ENCODE measurements around the gene TTC4. TPM values are rescaled to one million over a fixed set of nuclear protein-coding genes. Genes with fewer than 3 reads are reported as not detected.
A peak's percentile ranks its signal among the peaks of the same experiment; 100 is the strongest.

TTC4 gene
- total RNA-seq, 2 donors from 2014 or later, result 32.7 to 38.7 TPM

DNA sequence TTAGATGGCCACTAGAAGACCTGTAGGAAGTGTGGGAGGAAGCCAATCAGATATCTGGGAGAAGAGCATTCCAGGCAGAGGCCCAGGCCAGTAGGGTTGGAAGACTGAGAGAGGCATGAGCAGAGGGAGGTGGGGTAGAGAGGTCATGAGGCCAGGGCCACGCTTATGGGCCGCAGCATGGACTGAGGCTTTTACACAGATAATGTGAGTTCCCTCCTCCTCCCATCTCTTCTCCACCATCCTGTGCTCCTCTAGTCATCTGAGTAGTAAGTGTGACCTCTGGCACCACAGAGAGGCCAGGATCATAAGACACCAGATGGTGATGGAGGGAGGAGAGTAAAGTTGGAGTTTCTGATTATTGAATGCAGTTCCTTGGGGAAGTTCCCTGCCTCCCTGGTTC, 68.4 kb downstream of the TTC4 start:
- Mint-ChIP-seq H3K36me3 (ENCODE audit: insufficient read depth in 2 of 2) (peaks cover 0 to 2% of the 10 kb centered on the region in 2 donors), H3K4me1 (ENCODE audit: low read depth) (no peaks in the 10 kb centered on the region), H3K9me3 (no peaks in the 10 kb centered on the region), H3K27me3 (ENCODE audit: low read depth) (no peaks in the 10 kb centered on the region), H3K27ac (no peak overlapping the region), H3K4me3 (no peak overlapping the region)
- no peak for ATAC-seq (replicated peaks in 1 of 2)
- no peak for DNase-seq

DNA sequence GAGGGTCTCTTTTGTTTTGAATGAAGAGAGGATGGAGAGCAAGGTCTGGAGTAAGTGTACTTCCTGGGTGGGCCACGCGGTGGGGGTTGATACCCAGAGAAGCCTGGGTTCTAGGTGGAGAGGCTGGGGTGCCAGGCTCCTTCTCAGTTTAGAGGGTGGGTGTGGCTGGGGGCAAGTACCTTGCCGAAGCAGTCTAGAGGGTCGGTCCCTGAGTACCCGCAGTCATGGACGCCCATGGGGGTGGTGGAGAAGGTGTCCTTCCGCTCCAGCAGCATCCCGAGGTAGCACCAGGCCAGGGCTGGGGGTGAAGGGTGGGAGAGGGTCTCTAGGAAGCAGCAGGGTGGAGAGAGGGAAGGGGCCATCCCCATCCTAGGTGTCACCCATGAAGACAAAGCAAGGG, 71.1 kb downstream of the TTC4 start:
- no peaks in the 10 kb centered on the region for H3K27me3 Mint-ChIP-seq (ENCODE audit: low read depth)
- ATAC-seq (replicated peaks in 1 of 2), result no peak
- H3K36me3 Mint-ChIP-seq (ENCODE audit: insufficient read depth in 2 of 2), result peaks cover 0 to under 1% of the 10 kb centered on the region in 2 donors
- H3K27ac Mint-ChIP-seq, result no peak overlapping the region
- peaks cover 0 to 1% of the 10 kb centered on the region in 2 donors for H3K9me3 Mint-ChIP-seq
- H3K4me3 Mint-ChIP-seq, result no peak overlapping the region
- no peak for DNase-seq
- H3K4me1 Mint-ChIP-seq (ENCODE audit: low read depth), result no peaks in the 10 kb centered on the region

DNA sequence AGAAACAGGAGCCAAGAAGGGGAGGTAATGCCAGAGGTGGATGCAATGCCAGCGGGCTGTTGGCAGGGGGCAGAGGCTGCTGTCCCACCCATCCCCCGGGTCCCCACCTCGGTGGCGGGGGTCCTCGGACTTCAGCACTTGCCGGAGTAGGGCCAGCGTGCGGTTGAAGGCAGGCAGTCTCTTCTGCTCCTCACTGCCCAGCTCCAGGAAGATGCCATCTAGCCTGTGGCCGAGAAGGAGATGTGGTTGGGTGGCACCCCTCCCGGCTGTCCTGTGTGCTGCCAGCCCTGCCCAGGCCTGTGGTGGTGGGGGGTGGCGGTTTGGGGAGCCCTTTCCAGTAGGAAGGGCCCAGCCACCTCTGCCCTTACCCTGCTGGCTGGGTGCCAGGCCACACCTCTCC, 71.9 kb downstream of the TTC4 start:
- DNase-seq, result no peak
- no peak overlapping the region for H3K4me3 Mint-ChIP-seq
- H3K27me3 Mint-ChIP-seq (ENCODE audit: low read depth), result no peaks in the 10 kb centered on the region
- H3K36me3 Mint-ChIP-seq (ENCODE audit: insufficient read depth in 2 of 2), result no peaks in the 10 kb centered on the region
- H3K27ac Mint-ChIP-seq, result no peak overlapping the region
- H3K4me1 Mint-ChIP-seq (ENCODE audit: low read depth), result no peaks in the 10 kb centered on the region
- H3K9me3 Mint-ChIP-seq, result peaks cover 0 to 2% of the 10 kb centered on the region in 2 donors
- no peak for ATAC-seq (replicated peaks in 1 of 2)

DNA sequence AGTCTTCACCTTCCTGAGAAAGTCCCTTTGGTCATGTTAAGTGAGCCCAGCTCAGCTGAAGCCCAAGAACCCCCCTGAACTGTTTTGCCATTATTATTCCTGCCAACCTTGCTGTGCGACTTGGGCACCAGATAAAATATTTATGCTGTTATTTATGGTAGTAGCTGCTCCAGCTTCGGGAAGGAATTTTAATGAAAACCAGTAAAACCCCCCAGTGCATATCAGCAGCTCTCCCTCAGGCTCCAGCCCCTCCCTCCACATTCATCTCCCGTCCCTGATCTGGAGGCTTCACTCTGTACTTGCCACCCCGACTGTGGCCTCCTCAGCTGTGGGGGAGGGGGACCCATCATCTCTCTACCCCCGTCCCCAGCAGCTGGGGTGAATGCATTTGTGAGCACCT, 72.8 kb downstream of the TTC4 start:
- H3K27me3 Mint-ChIP-seq (ENCODE audit: low read depth), result no peaks in the 10 kb centered on the region
- DNase-seq (no peak), ATAC-seq (replicated peaks in 1 of 2) (no peak)
- H3K9me3 Mint-ChIP-seq, result peaks cover 0 to 2% of the 10 kb centered on the region in 2 donors
- H3K27ac Mint-ChIP-seq, result no peak overlapping the region
- H3K4me1 Mint-ChIP-seq (ENCODE audit: low read depth), result no peaks in the 10 kb centered on the region
- no peak overlapping the region for H3K4me3 Mint-ChIP-seq
- no peaks in the 10 kb centered on the region for H3K36me3 Mint-ChIP-seq (ENCODE audit: insufficient read depth in 2 of 2)

DNA sequence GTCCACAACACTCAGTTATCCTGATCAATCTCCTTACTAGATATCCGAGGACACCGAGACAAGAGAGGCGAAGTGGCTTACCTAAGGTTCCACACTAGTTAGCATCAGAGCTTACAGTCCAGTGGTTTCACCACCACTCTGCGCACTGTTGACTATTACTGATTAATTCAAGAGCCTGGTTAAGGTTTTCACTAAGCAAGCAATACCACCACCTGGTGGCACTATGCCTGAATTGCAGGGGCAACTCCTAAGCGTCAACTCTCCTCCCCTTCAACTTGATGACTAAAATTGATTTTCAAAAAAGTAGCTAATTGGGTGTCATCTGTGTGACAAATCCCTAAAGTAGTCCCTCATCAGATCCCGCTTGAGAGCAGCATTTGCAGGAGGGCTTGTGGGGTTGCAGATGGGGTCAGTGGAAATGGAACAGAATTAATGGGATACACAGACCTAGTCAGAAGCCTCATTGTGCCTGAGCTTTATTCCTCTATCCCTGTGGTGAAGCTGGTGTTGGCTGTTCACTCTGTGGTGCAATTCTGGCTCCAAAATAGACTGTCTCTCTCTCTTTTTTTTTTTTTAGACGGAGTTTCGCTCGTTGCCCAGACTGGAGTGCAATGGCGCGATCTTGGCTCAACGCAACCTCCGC, 76.3 kb downstream of the TTC4 start:
- no peak overlapping the region for H3K4me3 Mint-ChIP-seq
- H3K27me3 Mint-ChIP-seq (ENCODE audit: low read depth), result no peaks in the 10 kb centered on the region
- ATAC-seq (replicated peaks in 1 of 2) (no peak), DNase-seq (peak; percentile 44 to 46)
- H3K27ac Mint-ChIP-seq, result peak overlapping the region; percentile 31
- peaks cover 34% of the 10 kb centered on the region for H3K4me1 Mint-ChIP-seq (ENCODE audit: low read depth)
- H3K36me3 Mint-ChIP-seq (ENCODE audit: insufficient read depth in 2 of 2), result peaks cover 0 to under 1% of the 10 kb centered on the region in 2 donors
- H3K9me3 Mint-ChIP-seq, result peaks cover 0 to 2% of the 10 kb centered on the region in 2 donors

Other genes with a start within 250 kb of the TTC4 start
- 1 to 10 TPM; 1.4 to 1.5 TPM for gene ACOT11, start 167.6 kb upstream of the TTC4 start, total RNA-seq
- not detected for gene FAM151A, start 92.3 kb upstream of the TTC4 start, total RNA-seq
- gene MROH7, start 74.1 kb upstream of the TTC4 start, total RNA-seq, result under 1 TPM; 0.39 to 0.86 TPM
- gene PARS2, start 48.7 kb downstream of the TTC4 start, total RNA-seq, result 1 to 10 TPM; 5.5 to 7.3 TPM
- gene TTC22, start 85.5 kb downstream of the TTC4 start, total RNA-seq, result 10 to 100 TPM; 13.3 to 15.3 TPM
- 10 to 100 TPM; 17.3 to 17.7 TPM for gene DHCR24, start 171.3 kb downstream of the TTC4 start, total RNA-seq